Suprapubic skin (tissue), 4 donors: ENCODE results near the gene IL37.

Experiments used
- CTCF ChIP-seq, 2 donors: fragments of 200-600 bp in 1 of 2; fragments of 450-650 bp in 1 of 2; sonication (generic) in 1 of 2; IDR thresholded peaks; one replicate each; pipeline ENCODE4 v1.5.1; 2016 to 2019; ENCODE audit warnings: antibody characterized with exemption in 2 of 2, mild to moderate bottlenecking in 1 of 2, moderate library complexity in 1 of 2
- EP300 ChIP-seq: sonication (generic); formaldehyde crosslinking; IDR thresholded peaks from one replicate; pipeline ENCODE4 v1.6.1; 2017; ENCODE audit warnings: antibody characterized with exemption
- POLR2A ChIP-seq, 2 donors: fragments of 450-650 bp; IDR thresholded peaks; one replicate each; pipeline ENCODE4 v1.6.1; 2017; ENCODE audit warnings: antibody characterized with exemption in 2 of 2, mild to moderate bottlenecking in 2 of 2, moderate library complexity in 2 of 2
- POLR2AphosphoS5 ChIP-seq, 3 donors: sonication (generic); formaldehyde crosslinking; IDR thresholded peaks; one replicate each; pipeline ENCODE4 v1.6.1; 2017; ENCODE audit warnings: antibody characterized with exemption in 3 of 3

GRCh38 chr2:112919086-112919485 is 8.1 kb downstream of the IL37 start:
- TF ChIP-seq POLR2A (IDR thresholded peaks at IDR 0.05) (no peak), CTCF (IDR thresholded peaks at IDR 0.05) (no peak), EP300 (no peak), POLR2AphosphoS5 (IDR thresholded peaks at IDR 0.05) (no peak)
